NCI-H82 treated with DMSO at 0.1 percent for 48 hours (cell line): Measurements from ENCODE around the gene OGFR.

Experiments
- DNase-seq: peaks from one replicate; lab custom pipeline; 2025; ENCODE audit not compliant: unreplicated experiment; lab: John Stamatoyannopoulos, UW

OGFR gene, protein sequence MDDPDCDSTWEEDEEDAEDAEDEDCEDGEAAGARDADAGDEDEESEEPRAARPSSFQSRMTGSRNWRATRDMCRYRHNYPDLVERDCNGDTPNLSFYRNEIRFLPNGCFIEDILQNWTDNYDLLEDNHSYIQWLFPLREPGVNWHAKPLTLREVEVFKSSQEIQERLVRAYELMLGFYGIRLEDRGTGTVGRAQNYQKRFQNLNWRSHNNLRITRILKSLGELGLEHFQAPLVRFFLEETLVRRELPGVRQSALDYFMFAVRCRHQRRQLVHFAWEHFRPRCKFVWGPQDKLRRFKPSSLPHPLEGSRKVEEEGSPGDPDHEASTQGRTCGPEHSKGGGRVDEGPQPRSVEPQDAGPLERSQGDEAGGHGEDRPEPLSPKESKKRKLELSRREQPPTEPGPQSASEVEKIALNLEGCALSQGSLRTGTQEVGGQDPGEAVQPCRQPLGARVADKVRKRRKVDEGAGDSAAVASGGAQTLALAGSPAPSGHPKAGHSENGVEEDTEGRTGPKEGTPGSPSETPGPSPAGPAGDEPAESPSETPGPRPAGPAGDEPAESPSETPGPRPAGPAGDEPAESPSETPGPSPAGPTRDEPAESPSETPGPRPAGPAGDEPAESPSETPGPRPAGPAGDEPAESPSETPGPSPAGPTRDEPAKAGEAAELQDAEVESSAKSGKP

GRCh38 chr20:62804627-62805154 is at the start of gene OGFR:
Gene OGFR, plus strand, starts transcription at chr20:62804835. Its CDS starts 25 bp downstream, at chr20:62804860.
- DNase-seq, result no peak

GRCh38 chr20:62754991-62755356 is 49.7 kb upstream of the OGFR start:
- no peak for DNase-seq

GRCh38 chr20:62755817-62756724 is 48.6 kb upstream of the OGFR start:
- no peak for DNase-seq

GRCh38 chr20:62758226-62758912 is 46.3 kb upstream of the OGFR start:
- no peak for DNase-seq

- DNase-seq, result no peak
Measured at GRCh38 chr20:62759981-62760431, 44.6 kb upstream of the OGFR start.

DNA sequence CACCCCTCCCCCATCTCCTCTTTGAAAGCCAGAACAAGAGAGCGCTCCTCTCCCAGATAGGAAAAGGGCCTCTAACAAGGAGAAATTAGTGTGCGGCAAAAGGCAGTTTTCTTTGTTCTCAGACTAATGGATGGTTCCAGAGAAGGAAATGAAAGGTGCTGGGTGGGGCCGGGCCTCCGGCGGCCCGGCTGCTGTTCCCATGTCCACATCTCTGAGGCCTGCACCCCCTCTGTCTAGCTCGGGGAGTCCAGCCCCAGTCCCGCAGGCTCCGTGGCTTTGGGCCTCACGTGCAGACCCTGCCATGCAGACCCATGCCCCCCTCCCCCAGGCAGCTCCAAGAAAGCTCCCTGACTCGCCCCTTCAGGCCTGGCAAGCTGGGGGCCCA is 44.2 kb upstream of the OGFR start:
- no peak for DNase-seq

DNA sequence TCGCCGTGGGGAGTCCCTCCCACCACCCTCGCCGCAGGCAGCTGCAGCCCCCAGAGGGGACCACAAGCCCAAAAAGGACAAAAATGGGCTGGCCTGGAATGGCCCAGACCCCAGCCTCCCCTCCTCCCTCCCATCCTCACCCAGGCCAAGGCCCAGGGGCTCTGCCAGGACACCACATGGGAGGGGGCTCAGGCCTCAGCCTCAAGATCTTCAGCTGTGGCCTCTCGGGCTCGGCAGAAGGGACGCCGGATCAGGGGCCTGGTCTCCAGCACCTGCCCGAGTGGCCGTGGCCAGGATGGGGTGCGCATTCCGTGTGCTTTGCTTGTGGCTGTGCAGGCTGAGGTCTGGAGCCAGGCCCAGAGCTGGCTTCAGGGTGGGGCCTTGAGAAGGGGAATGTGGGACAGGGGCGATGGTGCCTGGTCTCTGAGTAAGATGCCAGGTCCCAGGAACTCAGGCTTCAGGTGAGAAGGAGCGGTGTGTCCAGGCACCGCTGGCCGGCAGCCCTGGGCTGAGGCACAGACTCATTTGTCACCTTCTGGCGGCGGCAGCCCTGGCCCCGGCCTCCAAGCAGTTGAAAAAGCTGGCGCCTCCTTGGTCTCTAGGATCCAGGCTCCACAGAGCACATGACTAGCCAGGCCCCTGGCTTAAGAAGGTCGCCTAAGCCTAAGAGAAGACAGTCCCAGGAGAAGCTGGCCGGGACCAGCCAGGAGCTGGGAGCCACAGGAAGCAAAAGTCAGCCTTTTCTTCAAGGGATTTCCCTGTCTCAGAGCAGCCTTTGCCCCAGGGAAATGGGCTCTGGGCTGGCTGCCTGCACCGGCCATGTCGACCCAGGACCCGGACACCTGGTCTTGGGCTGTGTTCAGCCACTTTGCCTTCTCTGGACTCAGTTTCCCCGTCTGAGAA is 43.5 kb upstream of the OGFR start:
- no peak for DNase-seq

- no peak for DNase-seq
Measured at GRCh38 chr20:62761759-62762131, 42.9 kb upstream of the OGFR start.

DNA sequence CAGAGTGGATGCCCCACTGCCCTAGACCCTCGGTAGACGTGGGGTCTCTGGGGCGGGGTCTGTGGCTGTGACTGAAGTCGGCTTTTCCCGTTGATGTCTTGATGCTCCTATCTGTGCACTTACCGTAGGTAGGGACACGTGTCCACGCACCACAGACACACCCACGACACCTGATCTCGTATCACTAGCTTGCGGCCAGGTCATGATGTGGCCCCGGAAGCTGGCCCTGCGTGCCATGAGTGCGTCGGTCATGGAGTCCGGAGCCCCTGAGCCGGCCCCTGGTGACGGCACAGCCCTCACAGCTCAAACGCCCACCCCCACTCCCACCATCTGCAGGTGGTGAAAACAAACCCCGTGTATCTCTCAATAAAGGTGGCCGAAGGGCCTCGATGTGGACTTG is 42.3 kb upstream of the OGFR start:
- no peak for DNase-seq

- DNase-seq, result no peak
Measured at GRCh38 chr20:62762801-62763368, 41.8 kb upstream of the OGFR start.

- DNase-seq, result no peak
Measured at GRCh38 chr20:62763404-62763803, 41.2 kb upstream of the OGFR start.

DNA sequence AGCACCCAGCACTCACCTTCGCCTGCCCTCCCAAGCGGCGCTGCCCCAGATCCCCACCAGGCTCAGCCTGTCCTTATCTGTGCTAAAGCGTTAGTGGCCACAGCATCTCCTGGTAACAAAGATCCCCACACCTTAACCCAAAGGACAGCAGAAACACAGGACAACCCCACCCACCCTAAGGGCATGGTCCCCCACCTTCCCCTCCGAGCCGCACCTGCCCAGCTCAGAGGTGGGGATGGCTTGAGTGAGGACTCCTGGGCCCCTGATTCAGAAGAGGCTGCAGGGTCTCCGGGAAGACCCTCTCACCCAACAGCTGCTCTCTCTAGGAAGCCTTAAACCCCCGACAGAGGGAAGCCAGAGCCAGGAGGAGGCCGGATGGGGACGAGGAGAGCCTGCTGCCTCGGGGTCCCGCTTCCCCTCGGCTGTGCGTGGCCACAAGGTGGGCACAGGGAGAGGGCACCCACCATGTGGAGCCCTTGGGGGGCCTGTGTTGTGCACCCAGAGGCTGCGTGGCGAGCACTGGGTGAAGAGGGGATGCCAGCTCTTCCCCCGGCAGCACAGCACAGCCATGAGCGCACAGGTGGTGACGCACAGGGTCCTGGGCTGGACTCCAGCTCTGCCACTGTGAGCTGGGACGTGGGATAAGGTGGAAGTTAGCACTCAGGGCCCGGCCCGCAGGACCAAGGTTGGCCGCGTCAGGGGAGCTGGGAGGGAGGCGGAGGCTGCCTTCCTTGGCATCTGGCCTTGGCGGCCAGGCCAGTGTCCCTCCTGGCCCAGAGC is 40.3 kb upstream of the OGFR start:
- DNase-seq, result no peak

DNA sequence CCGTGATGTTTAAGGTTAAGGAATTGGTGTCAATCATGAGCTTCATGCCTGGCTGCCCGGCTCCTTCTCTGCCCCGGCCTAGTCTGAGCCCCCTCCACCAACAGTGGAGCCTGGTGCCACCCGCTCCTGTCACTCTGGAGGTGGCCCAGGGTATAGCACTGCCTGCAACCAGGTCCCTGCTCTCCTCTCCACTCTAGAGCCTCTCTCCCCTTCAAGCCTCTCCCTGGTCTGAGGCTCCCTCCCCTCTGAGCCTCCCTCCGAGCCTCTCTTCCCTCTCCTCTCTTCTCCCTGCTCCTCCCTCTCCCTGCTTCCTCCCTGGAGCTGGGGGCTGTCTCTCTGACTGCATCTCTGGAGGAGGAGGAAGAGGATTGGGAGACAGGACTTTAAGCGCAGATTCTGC is 39.6 kb upstream of the OGFR start:
- no peak for DNase-seq

GRCh38 chr20:62765432-62766070 is 39.1 kb upstream of the OGFR start:
- no peak for DNase-seq

DNA sequence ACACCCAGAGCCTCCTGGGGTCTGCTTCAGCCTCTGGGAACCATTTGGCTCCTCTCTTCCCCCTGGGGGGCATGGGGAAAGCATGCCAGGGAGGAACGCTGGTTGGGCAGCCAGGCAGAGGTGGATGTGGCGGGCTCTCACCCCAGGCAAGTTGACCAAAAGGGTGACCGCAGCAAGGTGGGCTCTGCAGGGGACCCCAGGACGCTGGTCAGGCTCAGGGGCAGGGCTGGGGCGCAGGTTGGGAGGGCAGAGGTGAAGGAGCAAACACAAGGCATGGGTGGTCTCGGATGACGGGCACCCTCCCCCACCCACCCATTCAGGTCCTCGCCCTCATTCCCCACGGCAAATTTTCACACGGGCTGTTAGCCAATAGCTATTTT is 38.6 kb upstream of the OGFR start:
- DNase-seq, result no peak

DNA sequence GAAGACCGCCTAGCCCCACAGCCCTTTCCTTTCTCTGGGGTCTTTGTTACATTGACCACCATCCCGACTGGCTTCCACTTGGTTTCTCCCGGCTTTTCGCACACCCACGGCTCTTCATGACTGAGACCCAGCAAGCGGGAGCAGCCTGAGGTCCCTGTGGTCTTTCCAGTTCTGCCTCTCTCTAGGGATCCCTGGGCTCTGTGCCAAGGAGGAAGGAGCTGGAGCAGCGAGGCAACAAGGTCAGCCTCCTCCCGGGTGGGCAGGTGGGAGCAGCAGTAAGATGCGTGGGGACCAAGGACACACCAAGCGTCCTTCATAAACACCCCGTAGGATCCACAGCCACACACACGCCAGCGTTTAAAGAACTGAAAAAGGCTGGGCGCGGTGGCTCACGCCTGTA is 37.9 kb upstream of the OGFR start:
- DNase-seq, result no peak

DNA sequence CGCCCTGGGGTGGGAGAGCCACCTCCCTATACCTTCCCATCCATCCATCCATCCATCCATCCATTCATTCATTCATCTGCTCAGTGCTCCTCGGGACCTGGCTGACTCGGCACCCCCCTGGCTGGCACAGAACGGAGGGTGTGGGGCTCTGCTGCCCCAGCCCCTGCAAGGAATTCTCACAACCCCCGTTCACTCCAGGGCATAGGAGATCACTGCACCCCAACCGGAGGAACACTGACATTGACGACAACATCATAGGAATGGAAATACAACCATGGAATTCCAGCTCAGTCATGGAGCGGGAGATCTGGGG is 36.4 kb upstream of the OGFR start:
- DNase-seq, result no peak

DNA sequence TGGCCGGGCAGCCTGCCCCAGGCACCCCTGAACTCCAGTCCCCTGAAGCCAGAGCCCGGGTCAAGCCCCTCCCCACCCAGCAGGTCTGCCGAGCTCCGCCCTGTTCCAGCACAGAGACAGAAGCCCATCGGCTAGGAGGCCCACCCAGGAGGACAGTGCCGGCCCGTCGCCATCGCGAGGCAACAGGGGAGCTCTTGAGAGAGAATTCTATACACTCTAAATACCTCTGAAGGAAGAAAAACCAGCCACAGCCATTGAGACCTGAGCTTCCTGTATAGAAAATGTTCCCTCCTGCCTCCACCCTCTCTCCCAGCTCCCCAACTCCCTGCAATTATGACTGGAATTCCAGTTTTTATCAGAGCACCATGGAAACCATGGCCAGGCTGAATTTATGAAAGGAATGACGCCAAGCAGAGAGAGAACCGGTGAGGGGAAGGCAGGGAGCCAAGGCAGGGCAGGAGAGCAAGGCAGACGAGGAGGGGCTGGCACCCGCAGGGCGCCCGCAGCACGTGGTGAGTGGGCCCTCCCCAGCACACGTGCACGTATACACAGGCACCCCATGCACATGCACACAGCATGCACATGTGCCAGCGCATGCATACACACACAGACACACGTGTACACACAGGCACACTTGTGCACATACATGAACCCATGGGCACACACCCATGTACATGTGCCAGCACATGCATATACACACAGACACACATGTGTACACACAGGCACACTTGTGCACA is 35.9 kb upstream of the OGFR start:
- DNase-seq, result no peak
